Mononuclear cell (primary cell): ENCODE data around the gene LSMEM2. TPM values are rescaled to one million over a fixed set of nuclear protein-coding genes. Genes with fewer than 3 reads are reported as not detected.
A peak's percentile ranks its signal among the peaks of the same experiment; 100 is the strongest.

Experiments
- H3K27me3 ChIP-seq: 2 replicates; pipeline ENCODE4 v1.6.0; 2011; ENCODE audit warnings: low read length, control low read depth; ENCODE audit not compliant: insufficient read depth
- H3K4me1 ChIP-seq: 2 replicates; pipeline ENCODE4 v1.5.1; 2011; ENCODE audit warnings: mild to moderate bottlenecking, low read length, control low read depth; ENCODE audit not compliant: insufficient read depth
- H3K4me3 ChIP-seq: 2 replicates; pipeline ENCODE4 v1.5.1; 2011; ENCODE audit warnings: mild to moderate bottlenecking, low read length, moderate library complexity
- H3K9me3 ChIP-seq: 2 replicates; pipeline ENCODE4 v1.5.1; 2011; ENCODE audit warnings: low read depth, mild to moderate bottlenecking, control low read depth, low read length
- total RNA-seq: library from RNA; depleted of rRNA; stranded (reverse); fragments of >200 nt; gene quantifications from one replicate; pipeline ENCODE4 v1.2.3, GENCODE V29; 2012

The LSMEM2 gene
- total RNA-seq, 1 donor, result not detected

DNA sequence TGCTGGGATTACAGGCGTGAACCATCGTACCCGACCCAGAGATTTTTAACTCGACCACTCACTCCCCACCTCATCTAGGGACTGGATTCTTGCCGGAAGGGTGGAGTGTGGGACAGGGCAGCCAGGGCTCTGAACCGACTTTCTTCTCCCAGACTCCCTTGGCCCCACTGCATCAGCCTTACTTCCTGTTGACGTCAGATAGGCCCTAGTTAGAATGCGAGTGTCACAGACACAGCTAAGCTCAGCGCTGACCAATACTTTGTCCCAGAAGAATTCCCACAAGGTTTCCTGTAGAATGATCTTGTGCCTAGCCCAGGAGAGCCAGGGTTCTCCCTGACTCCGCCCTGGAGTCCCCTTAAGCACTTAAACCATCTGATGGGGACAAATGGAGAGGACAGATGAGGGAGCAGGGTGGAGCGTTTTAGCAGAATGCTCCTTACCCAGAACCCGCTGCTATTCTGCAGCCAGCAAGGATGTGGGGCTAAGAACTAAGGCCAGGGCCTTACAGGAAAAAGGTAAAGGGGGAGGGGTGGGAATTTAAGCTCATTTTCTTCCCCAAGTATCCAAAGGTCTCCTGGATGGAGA lies 54.9 kb downstream of the LSMEM2 start:
- Histone ChIP-seq H3K9me3 (no peaks in the 10 kb centered on the region), H3K4me1 (peaks cover 52% of the 10 kb centered on the region), H3K4me3 (no peak overlapping the region), H3K27me3 (no peaks in the 10 kb centered on the region)

DNA sequence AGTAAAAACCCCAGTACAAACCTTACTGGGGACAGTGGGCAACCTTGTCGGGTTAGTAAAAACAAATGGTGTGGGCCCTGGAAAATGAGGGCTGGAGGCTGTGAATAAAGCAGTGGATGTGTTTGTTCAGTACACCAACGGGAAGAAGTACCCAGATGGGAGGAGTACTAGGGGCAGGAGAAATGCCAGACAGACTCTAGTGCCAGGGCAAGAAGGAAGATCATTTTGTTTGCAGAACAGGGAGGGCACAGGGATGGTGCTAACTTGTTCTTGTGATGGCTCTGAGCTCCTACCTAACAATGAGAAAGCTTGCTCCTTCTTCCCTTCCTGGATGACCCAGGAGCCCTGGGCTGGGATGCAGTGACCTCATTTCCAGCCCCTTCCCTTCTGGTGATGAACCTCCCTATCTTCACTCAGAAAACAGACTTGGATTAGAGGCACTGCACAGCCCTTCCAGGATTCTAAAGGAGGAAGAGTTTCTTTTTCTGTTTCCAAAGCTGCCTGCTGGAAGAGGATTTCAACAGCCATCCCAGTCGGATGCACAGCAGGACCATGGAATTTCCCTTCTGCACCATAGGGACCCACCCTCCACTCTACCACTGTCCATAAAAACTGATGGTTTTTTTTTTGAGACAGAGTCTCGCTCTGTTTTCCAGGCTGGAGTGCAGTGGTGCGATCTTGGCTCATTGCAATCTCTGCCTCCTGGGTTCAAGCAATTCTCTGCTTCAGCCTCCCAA lies 55.6 kb downstream of the LSMEM2 start:
- peaks cover 58% of the 10 kb centered on the region for H3K4me1 ChIP-seq
- H3K27me3 ChIP-seq, result no peaks in the 10 kb centered on the region
- H3K4me3 ChIP-seq, result no peak overlapping the region
- H3K9me3 ChIP-seq, result no peaks in the 10 kb centered on the region

DNA sequence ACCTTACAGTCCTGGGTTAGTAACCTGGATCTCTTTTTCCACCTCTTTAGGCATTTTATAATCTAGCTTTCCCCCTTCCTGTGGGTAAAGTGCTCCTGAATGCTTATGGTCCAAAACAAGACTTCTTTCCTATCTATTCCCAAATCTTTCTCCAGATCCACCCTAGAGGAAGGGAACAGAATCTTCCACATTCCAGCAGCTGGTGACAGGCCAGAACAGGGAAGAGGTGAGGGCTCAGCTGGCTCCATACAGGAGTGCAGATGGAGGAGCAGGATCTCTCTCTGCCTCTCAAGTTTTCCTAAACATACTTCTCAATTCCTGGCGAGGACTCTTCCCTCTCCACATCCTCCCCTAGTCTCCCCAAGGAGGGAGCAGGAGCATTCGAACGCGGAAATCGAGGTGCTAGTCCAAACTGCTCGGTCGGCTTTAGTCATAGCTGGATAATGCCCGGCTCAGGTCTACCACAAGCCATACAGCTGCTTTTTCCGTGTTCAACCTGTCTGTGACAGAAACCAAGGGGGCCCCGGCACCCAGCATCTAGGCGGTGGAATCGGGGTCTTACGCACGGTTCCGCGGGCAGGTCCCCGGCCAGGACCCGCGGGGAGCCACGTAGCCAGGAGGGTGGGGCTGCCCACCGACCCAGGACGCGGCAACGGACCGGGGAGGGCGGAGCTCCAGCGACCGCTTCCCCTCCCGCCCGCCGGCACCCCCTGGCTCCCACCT lies 57.7 kb downstream of the LSMEM2 start:
- Histone ChIP-seq H3K27me3 (no peaks in the 10 kb centered on the region), H3K4me3 (peak overlapping the region; percentile 68), H3K4me1 (peaks cover 79% of the 10 kb centered on the region), H3K9me3 (no peaks in the 10 kb centered on the region)

DNA sequence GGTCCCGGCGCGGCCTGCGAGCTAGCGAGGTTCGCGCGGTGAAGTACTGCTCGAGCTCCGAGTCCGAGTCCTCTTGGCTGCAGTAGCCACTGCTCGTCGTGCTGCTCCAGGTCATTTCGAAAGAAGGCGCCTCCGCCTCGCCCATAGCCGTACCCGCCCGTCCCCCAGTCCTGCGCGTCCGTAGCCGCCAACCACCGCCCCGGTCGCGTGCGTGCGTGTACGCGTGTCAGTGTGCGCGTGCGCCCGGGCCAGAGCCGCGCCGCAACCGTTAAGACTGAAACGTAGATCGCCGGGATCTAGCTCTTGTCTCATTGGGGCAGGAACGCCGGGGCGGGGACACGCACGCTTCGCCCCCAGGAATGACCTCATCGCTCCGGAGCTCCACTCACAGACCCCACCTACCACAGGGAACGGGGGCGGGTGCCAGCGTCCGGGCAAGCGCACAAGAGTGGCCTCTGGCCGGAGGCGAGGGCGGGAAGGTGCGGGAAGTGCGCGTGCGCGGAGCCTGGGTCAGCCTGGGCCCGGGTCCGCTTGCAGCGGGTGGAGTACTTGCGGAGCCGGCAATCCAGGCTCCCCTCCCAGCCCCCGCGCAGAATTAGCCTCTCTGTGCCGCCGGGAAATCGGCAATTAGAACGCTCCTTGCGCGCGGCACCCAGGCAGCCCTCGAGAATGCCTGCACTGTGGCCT lies 58.4 kb downstream of the LSMEM2 start:
- Histone ChIP-seq H3K4me3 (peak overlapping the region; percentile 68), H3K27me3 (no peaks in the 10 kb centered on the region), H3K4me1 (peaks cover 86% of the 10 kb centered on the region), H3K9me3 (no peaks in the 10 kb centered on the region)

Other genes with a start within 250 kb of the LSMEM2 start
- gene RBM5, start 190.2 kb upstream of the LSMEM2 start, total RNA-seq, result 375 TPM
- gene SEMA3F, start 123.8 kb upstream of the LSMEM2 start, total RNA-seq, result 0.42 TPM
- not detected for gene GNAT1, start 87.5 kb upstream of the LSMEM2 start, total RNA-seq
- not detected for gene SLC38A3, start 73.8 kb upstream of the LSMEM2 start, total RNA-seq
- 243 TPM for gene GNAI2, start 42.9 kb upstream of the LSMEM2 start, total RNA-seq
- gene SEMA3B, start 9.9 kb upstream of the LSMEM2 start, total RNA-seq, result 0.42 TPM
- gene IFRD2, start 13.3 kb downstream of the LSMEM2 start, total RNA-seq, result 19.0 TPM
- gene HYAL3, start 20.3 kb downstream of the LSMEM2 start, total RNA-seq, result 2.0 TPM
- gene NAA80, start 20.3 kb downstream of the LSMEM2 start, total RNA-seq, result 11.2 TPM
- gene HYAL1, start 24.5 kb downstream of the LSMEM2 start, total RNA-seq, result not detected
- gene HYAL2, start 43.7 kb downstream of the LSMEM2 start, total RNA-seq, result 4.2 TPM
- 15.3 TPM for gene TUSC2, start 49.1 kb downstream of the LSMEM2 start, total RNA-seq
- 44.8 TPM for gene RASSF1, start 61.7 kb downstream of the LSMEM2 start, total RNA-seq
- gene ZMYND10, start 66.6 kb downstream of the LSMEM2 start, total RNA-seq, result 0.10 TPM
- 11.1 TPM for gene NPRL2, start 71.7 kb downstream of the LSMEM2 start, total RNA-seq
- 10.8 TPM for gene CYB561D2, start 71.8 kb downstream of the LSMEM2 start, total RNA-seq
- 20.3 TPM for gene TMEM115, start 80.4 kb downstream of the LSMEM2 start, total RNA-seq
- 1.5 TPM for gene CACNA2D2, start 224.5 kb downstream of the LSMEM2 start, total RNA-seq